Dendritic cell treated with granulocyte-macrophage colony-stimulating factor and Interleukin-4, amounts not matched to agents 40 ng/mL and 50 ng/mL, for 4 days (primary cell): ENCODE measurements around the gene CLIP1.
"Not testable (repeated sequence)": the region's sequence is repeated elsewhere in the genome, so short reads cannot be mapped to it uniquely, and the experiment has no call there.

Experiments used
- H3K27ac Mint-ChIP-seq: one replicate; pipeline ENCODE4 v1.8.0; 2022; ENCODE audit warnings: mild to moderate bottlenecking, mixed read lengths
- H3K27me3 Mint-ChIP-seq: one replicate; pipeline ENCODE4 v1.8.0; 2022; ENCODE audit warnings: mild to moderate bottlenecking, mixed read lengths
- H3K36me3 Mint-ChIP-seq: one replicate; pipeline ENCODE4 v1.8.0; 2022; ENCODE audit warnings: low read depth, mixed read lengths
- H3K4me1 Mint-ChIP-seq: one replicate; pipeline ENCODE4 v1.8.0; 2022; ENCODE audit warnings: low read depth, mixed read lengths
- H3K4me3 Mint-ChIP-seq: one replicate; pipeline ENCODE4 v1.8.0; 2022; ENCODE audit warnings: mild to moderate bottlenecking, moderate library complexity, mixed read lengths
- H3K9me3 Mint-ChIP-seq: one replicate; pipeline ENCODE4 v1.8.0; 2022; ENCODE audit warnings: mixed read lengths
- intact Hi-C: fragments of 100-400 bp; cut with micrococcal nuclease; formaldehyde crosslinking; loops from one replicate; pipeline ENCODE4 v1.15.0; 2022

Gene CLIP1

DNA sequence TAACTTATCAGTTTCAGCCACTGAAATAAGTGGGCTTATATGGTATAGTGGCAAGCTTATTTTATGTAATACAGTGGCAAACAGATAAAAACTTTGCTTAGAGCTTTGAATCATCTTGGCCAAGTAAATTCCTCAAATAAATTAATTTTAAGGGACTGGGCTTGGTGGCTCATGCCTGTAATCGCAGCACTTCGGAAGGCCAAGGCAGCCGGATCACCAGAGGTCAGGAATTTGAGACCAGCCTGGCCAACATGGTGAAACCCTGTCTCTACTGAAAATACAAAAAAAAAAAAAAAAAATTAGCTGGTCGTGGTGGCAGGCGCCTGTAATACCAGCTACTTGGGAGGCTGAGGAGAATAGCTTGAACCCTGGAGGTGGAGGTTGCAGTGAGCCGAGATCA is 24.5 kb downstream of the CLIP1 start:
- peaks cover 39% of the 10 kb centered on the region for H3K36me3 Mint-ChIP-seq

GRCh38 chr12:122395319-122395718 is 27.1 kb downstream of the CLIP1 start:
- Mint-ChIP-seq H3K4me1 (peaks cover 14% of the 10 kb centered on the region), H3K9me3 (no peaks in the 10 kb centered on the region), H3K4me3 (no peak overlapping the region), H3K36me3 (peaks cover 36% of the 10 kb centered on the region), H3K27me3 (no peaks in the 10 kb centered on the region), H3K27ac (no peak overlapping the region)
- intact Hi-C loops: no loop called here

More for the DNA sequence above, 24.5 kb downstream of the CLIP1 start:
- H3K9me3 Mint-ChIP-seq, H3K4me3 Mint-ChIP-seq, H3K27me3 Mint-ChIP-seq, intact Hi-C loops, H3K27ac Mint-ChIP-seq: not testable (repeated sequence)
- H3K4me1 Mint-ChIP-seq: peaks cover 25% of the 10 kb centered on the region

DNA sequence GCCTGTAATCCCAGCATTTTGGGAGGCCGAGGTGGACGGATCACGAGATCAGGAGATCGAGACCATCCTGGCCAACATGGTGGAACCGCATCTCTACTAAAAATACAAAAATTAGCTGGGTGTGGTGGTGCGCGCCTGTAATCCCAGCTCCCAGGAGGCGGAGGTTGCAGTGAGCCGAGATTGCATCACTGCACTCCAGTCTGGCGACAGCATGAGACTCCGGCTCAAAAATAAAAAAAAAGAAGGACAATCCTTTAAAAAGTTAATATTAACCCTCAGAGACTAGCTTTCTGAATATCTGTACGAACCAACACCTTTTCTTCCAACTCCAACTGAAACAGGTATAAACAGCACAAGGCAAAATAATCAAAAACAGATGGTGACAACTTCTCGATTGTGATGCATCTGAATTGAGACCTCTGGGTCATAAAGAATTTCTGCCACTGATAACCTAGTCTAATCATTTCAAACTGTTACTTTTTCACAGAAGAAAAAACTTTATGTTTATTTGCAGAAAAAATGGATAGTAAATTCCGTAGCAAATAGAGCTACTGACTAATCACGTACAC is 27.8 kb downstream of the CLIP1 start:
- Mint-ChIP-seq H3K4me1 (peaks cover 8% of the 10 kb centered on the region), H3K4me3 (no peak overlapping the region), H3K27ac (no peak overlapping the region), H3K27me3 (no peaks in the 10 kb centered on the region), H3K9me3 (no peaks in the 10 kb centered on the region), H3K36me3 (peaks cover 33% of the 10 kb centered on the region)
- intact Hi-C loops: no loop called here

GRCh38 chr12:122393817-122394216 is 28.7 kb downstream of the CLIP1 start:
- no peak overlapping the region for H3K4me3 Mint-ChIP-seq
- H3K36me3 Mint-ChIP-seq: peaks cover 32% of the 10 kb centered on the region
- intact Hi-C loops: no loop called here
- no peaks in the 10 kb centered on the region for H3K9me3 Mint-ChIP-seq
- no peaks in the 10 kb centered on the region for H3K27me3 Mint-ChIP-seq
- H3K27ac Mint-ChIP-seq: no peak overlapping the region
- no peaks in the 10 kb centered on the region for H3K4me1 Mint-ChIP-seq

DNA sequence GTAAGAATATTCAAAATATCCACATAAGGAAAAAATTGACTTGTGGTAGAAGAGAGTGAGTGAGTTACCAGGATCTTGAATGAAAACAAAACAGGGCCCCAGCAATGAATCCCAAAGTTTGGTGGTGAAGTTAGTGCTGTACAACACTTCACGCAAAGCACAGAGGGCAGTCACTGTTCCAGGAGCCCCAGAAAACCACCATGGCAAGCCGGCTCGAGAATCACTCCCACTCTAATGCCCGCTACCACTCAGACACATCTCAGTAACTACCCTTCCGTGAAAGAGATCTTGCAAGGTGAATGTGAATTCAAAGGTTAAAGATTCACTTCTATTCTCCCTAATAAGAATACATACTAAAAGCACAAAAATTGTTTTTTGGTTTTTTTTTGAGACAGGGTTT is 30.1 kb downstream of the CLIP1 start:
- no peaks in the 10 kb centered on the region for H3K4me1 Mint-ChIP-seq
- H3K27me3 Mint-ChIP-seq: no peaks in the 10 kb centered on the region
- no peak overlapping the region for H3K27ac Mint-ChIP-seq
- intact Hi-C loops: no loop called here
- no peaks in the 10 kb centered on the region for H3K9me3 Mint-ChIP-seq
- peaks cover 28% of the 10 kb centered on the region for H3K36me3 Mint-ChIP-seq
- no peak overlapping the region for H3K4me3 Mint-ChIP-seq

DNA sequence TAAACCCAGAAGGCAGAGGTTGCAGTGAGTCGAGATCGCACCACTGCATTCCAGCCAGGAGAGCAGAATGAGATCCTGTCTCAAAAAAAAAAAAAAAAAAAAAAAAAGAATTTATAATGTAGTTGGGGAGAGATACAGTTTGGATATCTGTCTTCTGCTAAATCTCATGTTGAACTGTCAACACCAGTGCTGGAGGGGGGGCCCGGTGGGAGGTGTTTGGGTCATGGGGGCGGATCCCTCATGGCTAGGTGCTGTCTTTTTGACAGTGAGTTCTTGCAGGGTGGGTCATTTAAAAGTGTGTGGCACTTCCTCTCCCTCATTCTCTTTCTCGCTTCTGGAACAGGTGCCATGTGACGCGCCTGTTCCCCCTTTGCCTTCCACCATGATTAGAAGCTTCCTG is 32.8 kb downstream of the CLIP1 start:
- Mint-ChIP-seq H3K9me3 (no peaks in the 10 kb centered on the region), H3K36me3 (peaks cover 18% of the 10 kb centered on the region), H3K4me3 (no peak overlapping the region), H3K4me1 (peaks cover 10% of the 10 kb centered on the region), H3K27me3 (no peaks in the 10 kb centered on the region), H3K27ac (no peak overlapping the region)
- intact Hi-C loops: no loop called here

DNA sequence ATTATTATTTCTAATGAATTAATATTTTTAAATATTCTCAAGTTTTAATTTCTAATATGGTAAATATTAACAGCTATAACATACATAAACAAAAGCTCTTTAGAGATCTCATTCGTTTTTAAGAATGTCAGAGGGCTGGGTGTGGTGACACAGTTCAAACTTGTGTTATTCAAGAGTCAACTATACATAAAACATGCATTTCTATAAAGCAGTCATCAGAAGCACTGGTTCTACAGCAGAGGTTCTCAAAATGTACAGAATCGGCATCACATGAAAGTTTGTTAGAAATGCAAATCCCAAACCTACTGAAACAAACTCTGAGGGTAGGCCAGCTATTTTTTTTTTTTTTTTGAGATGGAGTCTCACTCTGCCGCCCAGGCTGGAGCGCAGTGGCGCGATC is 34.6 kb downstream of the CLIP1 start:
- intact Hi-C loops: no loop called here
- H3K4me1 Mint-ChIP-seq: peaks cover 10% of the 10 kb centered on the region
- H3K4me3 Mint-ChIP-seq: no peak overlapping the region
- H3K36me3 Mint-ChIP-seq: peaks cover 18% of the 10 kb centered on the region
- H3K27me3 Mint-ChIP-seq: no peaks in the 10 kb centered on the region
- no peak overlapping the region for H3K27ac Mint-ChIP-seq
- H3K9me3 Mint-ChIP-seq: no peaks in the 10 kb centered on the region

- peaks cover 31% of the 10 kb centered on the region for H3K36me3 Mint-ChIP-seq
- no peak overlapping the region for H3K4me3 Mint-ChIP-seq
- H3K27ac Mint-ChIP-seq: no peak overlapping the region
- intact Hi-C loops: no loop called here
- peaks cover 16% of the 10 kb centered on the region for H3K4me1 Mint-ChIP-seq
- no peaks in the 10 kb centered on the region for H3K9me3 Mint-ChIP-seq
- no peaks in the 10 kb centered on the region for H3K27me3 Mint-ChIP-seq
Observed at GRCh38 chr12:122385171-122386016, 37.1 kb downstream of the CLIP1 start.

DNA sequence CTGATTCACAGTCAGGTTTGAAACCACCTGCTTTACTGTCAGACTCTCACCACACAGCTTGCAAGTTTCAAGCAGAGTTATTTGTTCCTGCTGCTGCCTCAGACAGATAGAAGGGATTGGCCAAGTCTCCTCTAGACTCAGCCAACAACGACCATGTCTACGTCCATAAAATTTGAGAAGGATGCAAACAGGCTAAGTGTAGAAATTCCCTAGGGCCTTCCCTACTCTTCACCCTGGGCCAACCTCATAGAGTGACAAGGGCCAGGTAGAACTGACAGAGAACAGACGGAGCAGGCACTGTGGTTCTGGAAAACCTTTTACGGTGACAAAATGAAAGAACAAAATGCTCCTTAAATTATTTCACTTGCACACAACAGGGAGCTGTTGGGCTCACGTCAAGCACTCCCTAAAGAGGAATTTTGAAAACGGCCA is 39.5 kb downstream of the CLIP1 start:
- Mint-ChIP-seq H3K27ac (no peak overlapping the region), H3K36me3 (peaks cover 45% of the 10 kb centered on the region), H3K4me1 (peaks cover 16% of the 10 kb centered on the region), H3K9me3 (no peaks in the 10 kb centered on the region), H3K27me3 (no peaks in the 10 kb centered on the region), H3K4me3 (no peak overlapping the region)
- intact Hi-C loops: no loop called here

DNA sequence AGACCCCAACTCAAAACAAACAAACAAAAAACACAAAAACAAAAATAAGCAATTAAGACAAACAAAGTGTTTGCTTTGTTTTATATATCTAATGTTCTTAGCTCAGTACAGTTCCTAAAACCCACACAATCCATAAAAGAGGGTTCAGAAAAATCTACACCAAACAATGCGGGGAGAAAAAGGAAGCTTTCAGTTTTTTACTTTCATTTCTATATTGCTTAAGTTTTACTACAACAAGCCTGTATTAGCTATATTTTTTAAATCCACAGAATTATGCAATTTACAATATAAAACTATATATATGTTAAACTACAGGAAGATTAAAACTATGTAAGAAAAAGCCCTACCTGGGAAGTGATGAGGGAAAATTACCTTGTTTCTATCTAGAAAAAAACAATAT is 41.4 kb downstream of the CLIP1 start:
- peaks cover 16% of the 10 kb centered on the region for H3K4me1 Mint-ChIP-seq
- no peaks in the 10 kb centered on the region for H3K27me3 Mint-ChIP-seq
- H3K27ac Mint-ChIP-seq: peak overlapping the region; percentile 67
- intact Hi-C loops: no loop called here
- no peaks in the 10 kb centered on the region for H3K9me3 Mint-ChIP-seq
- H3K36me3 Mint-ChIP-seq: peaks cover 59% of the 10 kb centered on the region
- H3K4me3 Mint-ChIP-seq: peak overlapping the region; percentile 55

- peaks cover 75% of the 10 kb centered on the region for H3K36me3 Mint-ChIP-seq
- H3K4me1 Mint-ChIP-seq, H3K27ac Mint-ChIP-seq, H3K4me3 Mint-ChIP-seq, H3K27me3 Mint-ChIP-seq, intact Hi-C loops, H3K9me3 Mint-ChIP-seq: not testable (repeated sequence)
Observed at GRCh38 chr12:122376751-122377150, 45.7 kb downstream of the CLIP1 start.

DNA sequence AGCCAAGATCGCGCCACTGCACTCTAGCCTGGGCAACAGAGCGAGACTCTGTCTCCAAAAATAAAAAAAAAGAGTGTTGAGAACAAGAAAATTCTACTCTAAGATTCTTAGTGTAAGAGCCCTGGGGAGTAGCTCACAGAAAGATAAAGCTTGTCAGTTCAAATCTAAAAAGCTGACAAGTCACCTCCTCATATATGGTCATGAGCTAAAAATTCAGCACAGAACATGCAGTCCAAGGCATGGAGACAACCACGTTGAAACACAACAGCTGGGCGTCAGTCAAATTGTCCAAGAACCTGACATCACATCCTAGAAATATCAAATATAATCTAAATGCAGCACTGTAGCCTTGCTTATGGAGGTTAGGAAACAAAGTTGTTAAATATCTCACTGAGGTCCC is 47.8 kb downstream of the CLIP1 start:
- Mint-ChIP-seq H3K27me3 (no peaks in the 10 kb centered on the region), H3K27ac (no peak overlapping the region), H3K4me3 (no peak overlapping the region), H3K9me3 (no peaks in the 10 kb centered on the region), H3K36me3 (peaks cover 89% of the 10 kb centered on the region), H3K4me1 (peaks cover 6% of the 10 kb centered on the region)
- intact Hi-C loops: no loop called here

- Mint-ChIP-seq H3K9me3 (no peaks in the 10 kb centered on the region), H3K27me3 (no peaks in the 10 kb centered on the region), H3K27ac (peak overlapping the region; percentile 19), H3K4me3 (no peak overlapping the region), H3K4me1 (peaks cover 6% of the 10 kb centered on the region), H3K36me3 (peaks cover 87% of the 10 kb centered on the region)
- intact Hi-C loops: no loop called here
Observed at GRCh38 chr12:122371475-122372045, 50.9 kb downstream of the CLIP1 start.

- intact Hi-C loops: no loop called here
- Mint-ChIP-seq H3K27ac (no peak overlapping the region), H3K4me3 (no peak overlapping the region), H3K4me1 (peaks cover 6% of the 10 kb centered on the region), H3K27me3 (no peaks in the 10 kb centered on the region), H3K9me3 (no peaks in the 10 kb centered on the region), H3K36me3 (peaks cover 87% of the 10 kb centered on the region)
Observed at GRCh38 chr12:122368361-122369073, 54.0 kb downstream of the CLIP1 start.
